Measurements from ENCODE around the gene HLA-DRB1. TPM values are rescaled to one million over a fixed set of nuclear protein-coding genes. Genes with fewer than 3 reads are reported as not detected.

Gene HLA-DRB1
- total RNA-seq, 2 donors from 2014 or later, result 24.0 to 37.6 TPM

DNA sequence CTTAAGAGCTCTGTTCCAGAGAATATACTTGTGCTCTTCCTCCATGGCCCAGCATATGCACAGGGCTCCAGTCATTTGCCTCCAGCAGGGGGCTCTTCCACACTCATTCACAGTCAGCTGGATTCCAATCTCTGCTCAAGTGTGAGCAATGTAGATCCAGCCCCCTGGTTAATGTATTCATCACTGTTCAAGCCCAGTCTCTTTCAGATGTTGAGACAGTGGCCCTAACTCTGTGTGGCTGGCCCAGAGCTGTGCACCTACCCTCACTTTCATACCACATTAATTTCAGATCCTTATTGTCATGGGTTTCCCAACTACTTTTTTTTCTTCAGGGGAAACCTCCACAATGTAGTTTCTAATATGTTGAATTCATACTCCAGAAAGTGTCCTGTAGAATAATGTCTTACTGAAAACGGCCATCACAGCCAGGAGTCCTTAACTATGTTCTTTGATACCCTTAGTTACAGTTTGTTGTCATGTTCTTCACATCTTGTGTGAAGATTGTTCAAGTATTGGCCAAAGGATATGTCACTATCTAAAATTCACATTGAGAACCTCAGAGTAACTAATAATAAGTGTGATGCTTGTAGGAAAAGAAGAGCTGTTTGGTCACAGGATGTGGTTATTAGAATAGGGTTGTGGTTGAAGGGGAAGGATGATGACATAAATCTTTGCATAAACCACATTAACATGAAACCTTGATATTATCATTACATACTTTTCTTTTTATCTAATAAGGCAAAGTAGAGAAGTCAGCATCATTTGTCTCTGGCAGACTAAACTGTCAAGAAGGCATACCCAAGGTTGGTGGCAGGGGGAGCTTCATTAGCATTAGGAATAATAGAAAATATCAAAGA lies 33.1 kb upstream of the HLA-DRB1 start:
- Histone ChIP-seq H3K36me3 (no peaks in the 10 kb centered on the region), H3K4me1 (no peaks in the 10 kb centered on the region), H3K4me3 (no peak overlapping the region), H3K9me3 (peaks cover 0 to 6% of the 10 kb centered on the region in 2 donors), H3K27ac (no peak overlapping the region), H3K27me3 (no peaks in the 10 kb centered on the region)
- no peak for DNase-seq (ENCODE audit: low spot score)
- peak in 1 of 2 donors; percentile 59 for TF ChIP-seq CTCF (IDR thresholded peaks at IDR 0.05)

DNA sequence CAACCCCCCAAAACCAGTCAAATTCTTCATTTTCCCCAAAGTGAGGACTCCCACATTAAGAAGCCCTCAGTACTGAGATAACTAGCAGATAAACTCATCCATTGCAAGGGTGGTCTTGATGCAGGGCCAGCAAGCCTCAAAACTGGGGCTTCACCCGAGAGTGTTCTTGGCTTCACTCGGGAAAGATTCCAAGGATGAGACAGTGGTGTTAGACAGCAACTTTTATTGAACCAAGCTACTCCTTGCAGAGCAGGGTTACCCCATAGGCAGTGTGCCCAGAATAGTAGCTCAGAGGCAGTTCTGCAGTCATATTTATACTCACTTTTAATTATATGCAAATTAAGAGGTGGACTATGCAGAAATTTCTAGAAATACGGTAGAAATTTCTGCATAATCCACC lies 31.7 kb upstream of the HLA-DRB1 start:
- no peak for DNase-seq (ENCODE audit: low spot score)
- Histone ChIP-seq H3K4me3 (no peak overlapping the region), H3K27ac (no peak overlapping the region), H3K27me3 (no peaks in the 10 kb centered on the region), H3K9me3 (peaks cover 0 to 9% of the 10 kb centered on the region in 2 donors), H3K36me3 (no peaks in the 10 kb centered on the region), H3K4me1 (no peaks in the 10 kb centered on the region)
- no peak for TF ChIP-seq CTCF (IDR thresholded peaks at IDR 0.05)

DNA sequence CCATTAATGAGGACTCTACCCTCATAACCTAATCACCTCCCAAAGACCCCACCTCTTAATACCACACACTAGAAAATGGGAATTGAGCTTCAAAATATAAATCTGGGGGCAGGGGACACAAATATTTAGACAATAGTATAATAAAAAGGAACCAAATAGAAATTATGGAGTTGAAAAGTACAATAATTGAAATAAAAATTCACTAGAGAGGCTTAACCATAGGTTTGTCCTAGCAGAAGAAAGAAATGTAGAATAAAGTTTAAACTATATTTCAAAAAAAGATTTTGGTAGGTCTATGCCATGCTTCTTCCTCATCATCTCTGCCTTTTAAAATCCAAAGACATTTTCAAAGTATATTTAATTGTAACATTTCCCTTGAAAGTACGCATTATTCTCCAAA lies 28.1 kb upstream of the HLA-DRB1 start:
- Histone ChIP-seq H3K36me3 (no peaks in the 10 kb centered on the region), H3K27ac (no peak overlapping the region), H3K4me1 (no peaks in the 10 kb centered on the region), H3K27me3 (no peaks in the 10 kb centered on the region), H3K9me3 (peaks cover 0 to 9% of the 10 kb centered on the region in 2 donors), H3K4me3 (no peak overlapping the region)
- DNase-seq (ENCODE audit: low spot score), result no peak
- TF ChIP-seq CTCF (IDR thresholded peaks at IDR 0.05), result no peak

DNA sequence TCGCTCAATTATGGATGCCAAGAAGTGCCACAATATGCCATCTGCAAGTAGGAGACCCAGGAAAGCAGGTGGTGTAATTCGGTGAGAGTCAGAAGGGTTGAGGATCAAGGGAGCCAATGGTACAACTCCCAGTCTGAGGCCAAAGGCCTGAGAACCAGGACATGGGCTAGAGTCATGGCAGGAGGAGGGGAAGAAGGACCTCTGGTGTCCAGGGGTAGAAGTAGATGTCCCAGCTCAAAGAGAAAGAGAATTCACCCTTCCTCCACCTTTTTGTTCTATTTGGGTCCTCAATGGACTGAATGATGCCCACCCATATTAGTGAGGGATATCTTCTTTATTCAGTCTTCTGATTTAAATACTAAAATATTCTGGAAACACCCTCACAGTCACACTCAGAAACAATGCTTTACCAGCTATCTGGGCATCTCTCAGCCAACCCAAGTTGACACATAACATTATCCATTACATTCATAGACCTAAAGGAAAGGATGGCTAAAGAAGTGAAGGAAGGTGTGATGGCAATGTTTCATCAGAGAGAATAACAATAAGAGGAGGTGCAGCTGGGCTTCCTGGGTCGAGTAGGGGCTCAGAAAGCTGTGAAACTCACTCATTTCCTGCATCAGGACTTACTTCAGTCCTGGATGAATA lies 26.4 kb upstream of the HLA-DRB1 start:
- H3K4me1 ChIP-seq, result no peaks in the 10 kb centered on the region
- no peaks in the 10 kb centered on the region for H3K27me3 ChIP-seq
- DNase-seq (ENCODE audit: low spot score), result no peak
- no peak overlapping the region for H3K27ac ChIP-seq
- H3K4me3 ChIP-seq, result no peak overlapping the region
- H3K9me3 ChIP-seq, result peaks cover 0 to 9% of the 10 kb centered on the region in 2 donors
- TF ChIP-seq CTCF (IDR thresholded peaks at IDR 0.05), result no peak
- no peaks in the 10 kb centered on the region for H3K36me3 ChIP-seq

GRCh38 chr6:32614366-32615081 lies 24.9 kb upstream of the HLA-DRB1 start:
- no peak for TF ChIP-seq CTCF (IDR thresholded peaks at IDR 0.05)
- H3K27me3 ChIP-seq, result no peaks in the 10 kb centered on the region
- no peak overlapping the region for H3K4me3 ChIP-seq
- H3K27ac ChIP-seq, result no peak overlapping the region
- H3K36me3 ChIP-seq, result no peaks in the 10 kb centered on the region
- H3K9me3 ChIP-seq, result peaks cover 0 to 9% of the 10 kb centered on the region in 2 donors
- DNase-seq (ENCODE audit: low spot score), result no peak
- H3K4me1 ChIP-seq, result no peaks in the 10 kb centered on the region
